ENCODE results near the gene LTO1.

Gene LTO1

DNA sequence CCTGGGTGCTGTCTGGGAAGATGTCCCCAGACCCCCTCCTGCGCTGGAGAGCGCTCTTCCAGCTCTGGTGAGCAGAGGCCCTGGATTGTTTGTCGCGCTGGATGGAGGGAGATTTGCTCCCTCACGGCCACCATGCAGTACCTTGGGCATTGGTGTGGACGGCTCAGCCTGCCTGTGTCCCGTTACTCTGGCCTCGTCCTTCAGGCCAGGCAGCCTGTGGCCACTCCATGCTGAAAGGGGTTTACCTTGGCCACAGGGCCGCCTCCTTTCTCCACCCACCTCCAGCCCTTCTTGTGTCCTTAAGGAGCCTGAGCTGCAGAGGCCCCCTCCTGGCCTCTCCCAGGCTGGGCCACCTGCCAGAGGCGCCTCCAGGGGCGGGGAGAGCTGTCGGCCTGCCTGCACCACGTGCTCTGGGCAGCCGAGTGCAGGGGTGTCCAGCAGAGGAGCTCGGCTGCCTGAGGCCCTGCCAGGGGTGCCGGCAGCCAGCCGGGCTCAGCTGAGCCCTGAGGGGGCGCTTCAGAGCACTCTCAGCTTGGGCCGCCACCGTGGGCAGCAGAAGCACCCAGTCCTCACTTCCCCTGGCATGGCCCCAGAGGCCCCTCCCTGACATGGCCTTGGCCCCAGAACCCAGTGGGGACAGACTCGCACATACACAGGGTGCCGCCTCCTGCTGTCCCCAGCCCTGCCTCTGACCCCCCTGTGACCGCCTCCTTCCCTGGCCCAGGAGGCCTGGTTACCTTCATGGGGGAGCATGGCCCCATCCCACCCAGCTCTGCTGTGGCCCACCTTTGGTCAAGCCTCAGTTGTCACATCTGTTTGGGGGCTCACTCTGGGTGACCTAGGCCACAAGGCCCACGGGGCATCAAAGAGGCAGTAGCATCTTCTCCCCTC is 30.8 kb downstream of the LTO1 start:
- no peak for DNase-seq

DNA sequence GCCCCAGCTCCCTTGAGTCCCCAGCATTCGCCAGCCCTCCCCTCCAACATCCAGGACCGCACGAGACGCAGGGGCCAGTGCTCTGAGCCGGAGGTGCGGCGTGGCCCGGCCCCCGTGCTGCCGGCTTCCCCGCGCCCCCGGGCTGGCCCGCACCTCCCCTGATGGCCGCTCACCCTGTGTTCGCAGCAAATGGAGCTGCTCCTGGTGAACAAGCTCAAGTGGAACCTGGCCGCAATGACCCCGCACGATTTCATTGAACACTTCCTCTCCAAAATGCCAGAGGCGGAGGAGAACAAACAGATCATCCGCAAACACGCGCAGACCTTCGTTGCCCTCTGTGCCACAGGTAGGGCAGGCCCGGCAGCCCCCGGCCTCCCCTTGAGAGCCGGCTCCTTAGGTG is 31.5 kb downstream of the LTO1 start:
- DNase-seq = no peak

DNA sequence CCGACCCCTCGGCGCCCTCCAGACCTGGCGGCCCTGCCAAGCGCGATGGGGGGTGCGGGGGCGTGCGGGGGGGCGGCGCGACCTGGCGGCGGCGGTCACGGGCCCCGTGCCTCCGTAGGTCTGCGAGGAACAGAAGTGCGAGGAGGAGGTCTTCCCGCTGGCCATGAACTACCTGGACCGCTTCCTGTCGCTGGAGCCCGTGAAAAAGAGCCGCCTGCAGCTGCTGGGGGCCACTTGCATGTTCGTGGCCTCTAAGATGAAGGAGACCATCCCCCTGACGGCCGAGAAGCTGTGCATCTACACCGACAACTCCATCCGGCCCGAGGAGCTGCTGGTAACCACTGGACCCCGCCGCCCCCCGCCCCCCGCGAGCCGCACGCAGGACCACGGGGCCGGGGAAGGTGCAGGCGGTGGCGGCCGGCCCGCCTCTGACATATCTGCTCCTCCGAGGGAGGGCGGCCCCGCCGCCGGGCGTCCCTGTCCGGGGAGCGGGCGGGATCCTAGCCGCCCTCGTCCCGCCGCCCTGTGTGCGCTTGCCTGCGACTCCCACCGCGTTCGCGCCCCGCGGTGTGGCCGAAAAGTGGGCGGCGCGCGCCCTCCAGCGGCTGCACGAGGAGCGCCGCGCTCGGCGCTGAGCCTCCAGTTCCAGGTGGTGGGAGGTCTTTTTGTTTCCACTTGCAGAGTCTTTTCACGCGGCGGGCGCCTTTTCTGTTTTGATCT is 32.1 kb downstream of the LTO1 start:
- peak; percentile 50 to 87 (median 68) for DNase-seq

DNA sequence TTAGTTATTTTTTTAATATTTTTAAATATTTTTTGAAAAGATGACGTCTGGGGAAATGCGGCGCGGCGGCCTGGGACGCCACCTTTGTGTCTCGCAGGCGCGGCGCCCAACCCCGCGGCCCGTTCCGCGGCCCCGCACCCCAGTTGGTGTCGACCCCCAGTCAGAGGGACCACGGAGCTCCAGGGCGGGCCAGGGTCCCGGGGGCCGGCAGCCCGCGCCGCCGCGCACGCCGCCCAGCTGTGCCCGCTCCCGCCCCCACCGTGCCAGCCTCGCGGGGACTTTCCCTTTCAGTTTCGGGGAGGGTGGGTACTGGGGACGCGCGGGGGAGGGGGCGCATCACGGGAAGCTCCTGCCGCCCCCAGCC is 32.6 kb downstream of the LTO1 start:
- peak in 5 of 6 experiments; percentile 25 to 61 (median 43) for DNase-seq

DNA sequence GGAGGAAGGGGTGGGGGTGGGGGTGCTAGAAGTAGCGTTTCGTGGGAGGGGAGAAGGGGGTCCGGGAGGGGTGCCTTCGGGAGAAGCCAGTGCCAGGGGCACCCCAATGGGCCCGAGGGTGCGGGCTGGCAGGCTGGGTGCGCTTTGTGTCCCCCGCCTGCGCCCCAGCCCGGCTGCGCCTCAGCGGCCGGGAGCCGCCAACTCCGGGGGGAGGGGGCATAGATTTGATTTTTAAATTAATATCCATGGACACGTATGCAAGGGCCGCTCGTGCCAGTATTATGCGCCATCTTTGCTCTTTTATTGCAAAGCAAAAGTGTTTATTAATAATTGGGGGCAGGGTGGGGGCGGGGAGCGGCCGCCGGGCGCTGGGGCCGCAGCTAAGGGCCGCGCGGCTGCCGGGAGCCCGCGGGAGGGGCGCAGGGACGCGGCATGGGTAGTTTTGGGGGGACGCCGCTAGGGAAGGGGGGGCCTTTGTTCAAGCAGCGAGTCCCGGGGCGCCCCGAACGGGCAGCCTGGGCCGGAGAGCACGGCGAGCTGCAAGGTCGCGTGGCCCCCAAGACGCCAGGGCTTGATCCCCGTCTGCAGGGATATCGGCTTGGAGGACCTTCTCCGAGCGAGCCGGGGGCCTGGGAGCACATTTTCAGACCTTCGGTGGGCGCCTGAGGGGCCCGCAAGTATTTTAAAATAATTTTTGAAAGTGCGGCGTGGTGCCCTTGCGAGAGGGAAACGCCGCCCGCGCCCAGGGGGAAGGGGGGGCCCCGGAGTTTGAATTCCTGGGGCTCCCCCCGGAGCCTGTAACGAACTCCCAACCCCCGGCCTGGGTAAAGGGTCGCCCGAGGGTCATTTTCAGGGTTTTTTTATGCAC is 33.2 kb downstream of the LTO1 start:
- peak in 2 of 6 experiments; percentile 16 to 32 for DNase-seq

DNA sequence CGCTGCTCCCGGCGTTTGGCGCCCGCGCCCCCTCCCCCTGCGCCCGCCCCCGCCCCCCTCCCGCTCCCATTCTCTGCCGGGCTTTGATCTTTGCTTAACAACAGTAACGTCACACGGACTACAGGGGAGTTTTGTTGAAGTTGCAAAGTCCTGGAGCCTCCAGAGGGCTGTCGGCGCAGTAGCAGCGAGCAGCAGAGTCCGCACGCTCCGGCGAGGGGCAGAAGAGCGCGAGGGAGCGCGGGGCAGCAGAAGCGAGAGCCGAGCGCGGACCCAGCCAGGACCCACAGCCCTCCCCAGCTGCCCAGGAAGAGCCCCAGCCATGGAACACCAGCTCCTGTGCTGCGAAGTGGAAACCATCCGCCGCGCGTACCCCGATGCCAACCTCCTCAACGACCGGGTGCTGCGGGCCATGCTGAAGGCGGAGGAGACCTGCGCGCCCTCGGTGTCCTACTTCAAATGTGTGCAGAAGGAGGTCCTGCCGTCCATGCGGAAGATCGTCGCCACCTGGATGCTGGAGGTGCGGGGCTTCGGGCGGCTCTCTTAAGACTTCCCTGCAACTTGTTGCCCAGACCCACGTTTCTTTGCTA is 34.1 kb downstream of the LTO1 start, which contains the start of gene CCND1:
CCND1 (plus strand) TSS at position 162 of the 587 bp plus-strand sequence; CDS start at position 320, 158 bp downstream.
- peak in 4 of 6 experiments; percentile 16 to 51 (median 46) for DNase-seq

DNA sequence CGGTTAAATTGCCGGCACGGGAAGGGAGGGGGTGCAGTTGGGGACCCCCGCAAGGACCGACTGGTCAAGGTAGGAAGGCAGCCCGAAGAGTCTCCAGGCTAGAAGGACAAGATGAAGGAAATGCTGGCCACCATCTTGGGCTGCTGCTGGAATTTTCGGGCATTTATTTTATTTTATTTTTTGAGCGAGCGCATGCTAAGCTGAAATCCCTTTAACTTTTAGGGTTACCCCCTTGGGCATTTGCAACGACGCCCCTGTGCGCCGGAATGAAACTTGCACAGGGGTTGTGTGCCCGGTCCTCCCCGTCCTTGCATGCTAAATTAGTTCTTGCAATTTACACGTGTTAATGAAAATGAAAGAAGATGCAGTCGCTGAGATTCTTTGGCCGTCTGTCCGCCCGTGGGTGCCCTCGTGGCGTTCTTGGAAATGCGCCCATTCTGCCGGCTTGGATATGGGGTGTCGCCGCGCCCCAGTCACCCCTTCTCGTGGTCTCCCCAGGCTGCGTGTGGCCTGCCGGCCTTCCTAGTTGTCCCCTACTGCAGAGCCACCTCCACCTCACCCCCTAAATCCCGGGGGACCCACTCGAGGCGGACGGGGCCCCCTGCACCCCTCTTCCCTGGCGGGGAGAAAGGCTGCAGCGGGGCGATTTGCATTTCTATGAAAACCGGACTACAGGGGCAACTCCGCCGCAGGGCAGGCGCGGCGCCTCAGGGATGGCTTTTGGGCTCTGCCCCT is 34.7 kb downstream of the LTO1 start:
- DNase-seq = peak in 3 of 6 experiments; percentile 10 to 37 (median 13)

DNA sequence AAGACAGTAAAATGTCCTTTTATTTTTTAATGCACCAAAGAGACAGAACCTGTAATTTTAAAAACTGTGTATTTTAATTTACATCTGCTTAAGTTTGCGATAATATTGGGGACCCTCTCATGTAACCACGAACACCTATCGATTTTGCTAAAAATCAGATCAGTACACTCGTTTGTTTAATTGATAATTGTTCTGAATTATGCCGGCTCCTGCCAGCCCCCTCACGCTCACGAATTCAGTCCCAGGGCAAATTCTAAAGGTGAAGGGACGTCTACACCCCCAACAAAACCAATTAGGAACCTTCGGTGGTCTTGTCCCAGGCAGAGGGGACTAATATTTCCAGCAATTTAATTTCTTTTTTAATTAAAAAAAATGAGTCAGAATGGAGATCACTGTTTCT is 35.3 kb downstream of the LTO1 start:
- DNase-seq = no peak

DNA sequence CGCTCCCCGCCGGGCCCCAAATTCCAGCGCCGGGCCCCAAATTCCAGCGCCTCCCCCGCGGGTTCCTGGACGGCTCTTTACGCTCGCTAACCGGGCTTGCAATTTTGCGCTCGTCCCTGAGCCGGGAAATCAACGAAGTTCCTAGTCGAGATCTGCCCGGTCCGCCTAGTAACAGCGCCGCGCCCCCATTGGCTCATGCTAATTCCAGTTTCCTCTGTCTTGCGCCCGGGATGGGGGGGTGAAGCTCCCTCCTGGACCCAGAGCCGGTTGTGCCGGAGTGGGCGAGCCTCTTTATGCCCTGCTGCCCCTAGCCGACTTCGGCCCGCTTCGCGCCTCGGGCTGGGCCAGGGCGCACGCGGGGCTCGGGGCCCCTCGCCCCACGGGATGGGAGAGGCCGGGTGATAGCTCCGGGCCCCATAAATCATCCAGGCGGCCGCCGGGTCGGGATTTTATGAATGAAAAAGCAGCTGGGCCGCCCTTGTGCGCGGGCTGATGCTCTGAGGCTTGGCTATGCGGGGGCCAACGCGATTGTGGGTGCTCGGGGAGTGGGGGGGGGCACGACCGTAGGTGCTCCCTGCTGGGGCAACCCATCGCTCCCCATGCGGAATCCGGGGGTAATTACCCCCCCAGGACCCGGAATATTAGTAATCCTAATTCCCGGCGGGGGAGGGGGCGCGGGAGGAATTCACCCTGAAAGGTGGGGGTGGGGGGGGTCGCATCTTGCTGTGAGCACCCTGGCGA is 36.0 kb downstream of the LTO1 start:
- peak in 3 of 6 experiments; percentile 9 to 19 (median 17) for DNase-seq

DNA sequence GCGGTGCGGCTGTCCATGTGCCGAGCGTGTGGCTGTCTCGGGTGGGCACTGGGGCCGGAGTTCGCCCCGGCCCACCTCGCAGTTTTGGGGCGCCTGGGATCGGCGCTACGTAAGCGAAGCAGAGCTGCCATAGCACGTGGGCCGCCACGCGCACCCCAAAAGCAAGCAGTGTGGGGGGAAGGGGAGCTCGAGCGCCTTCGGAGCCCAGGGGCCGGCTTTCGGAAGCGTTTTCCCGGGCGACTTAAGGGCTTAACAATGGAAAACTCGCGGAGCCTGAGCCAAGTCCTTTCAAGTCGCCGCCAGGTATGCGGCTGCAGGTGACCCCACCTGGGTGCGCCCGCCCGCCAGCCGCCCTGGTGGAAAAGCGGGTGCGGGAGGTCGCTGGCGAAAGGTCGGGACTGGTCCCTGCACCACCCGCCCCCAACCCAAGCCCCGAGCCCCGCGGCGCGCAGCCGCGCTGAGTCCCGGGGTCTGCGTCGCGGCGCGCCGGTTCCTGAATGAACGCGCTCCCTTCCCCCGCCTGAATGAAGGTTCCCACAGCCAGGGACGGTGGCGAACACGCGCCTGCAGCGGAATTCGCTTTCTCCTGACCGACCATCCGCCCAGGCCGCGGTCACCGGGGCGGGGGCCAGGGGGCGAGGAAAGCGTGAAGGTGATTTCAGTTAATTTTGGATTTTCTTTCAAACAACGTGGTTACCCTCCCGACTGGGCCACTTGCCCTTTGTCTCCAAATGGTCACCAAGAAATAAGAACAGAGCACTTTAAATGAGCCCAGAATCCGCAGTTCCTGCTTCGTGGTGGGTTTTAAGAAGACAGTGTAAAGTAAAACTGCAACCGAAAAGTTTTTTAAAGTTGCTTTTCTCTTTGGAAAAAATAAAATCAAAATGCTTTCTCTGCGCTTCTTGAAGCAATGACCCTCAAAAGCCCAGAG is 36.9 kb downstream of the LTO1 start:
- no peak for DNase-seq

DNA sequence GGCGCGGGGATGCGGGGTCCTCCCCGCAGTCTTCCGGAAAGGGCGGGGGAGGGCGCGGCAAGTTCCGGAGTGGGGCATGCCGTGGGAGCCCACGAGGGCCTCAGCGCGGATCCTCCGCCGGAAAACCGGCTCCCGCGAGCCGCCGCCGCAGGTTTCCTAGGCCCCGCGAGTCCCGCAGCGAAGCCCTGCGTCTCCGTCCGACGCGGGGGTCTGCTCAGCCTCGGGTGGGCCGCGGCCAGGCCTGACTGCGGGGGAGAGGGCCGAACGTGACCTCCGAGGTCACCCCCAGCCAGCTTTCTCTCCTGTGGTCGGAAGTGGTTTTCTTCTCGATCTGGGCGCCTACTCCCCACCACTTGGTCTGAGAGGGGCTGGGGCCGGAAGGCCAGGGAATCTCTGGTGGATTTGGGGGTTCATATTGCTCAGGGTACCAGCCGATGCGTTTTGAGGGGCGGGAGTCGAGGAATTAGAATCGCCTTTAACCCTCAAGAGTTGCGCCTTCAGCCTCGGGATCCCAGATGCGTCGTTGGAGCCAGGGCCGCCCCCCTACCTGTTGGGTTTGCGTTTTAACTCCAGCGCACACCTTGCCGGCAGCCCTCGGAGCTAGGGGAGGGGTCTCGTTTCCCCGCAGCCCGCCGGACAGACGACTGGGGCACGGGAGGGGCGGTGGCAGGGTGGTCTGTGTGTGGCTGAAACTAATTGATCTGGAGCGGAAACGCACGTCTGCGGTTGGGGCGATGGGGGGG is 37.8 kb downstream of the LTO1 start:
- DNase-seq = peak in 1 of 6 experiments; percentile 18

DNA sequence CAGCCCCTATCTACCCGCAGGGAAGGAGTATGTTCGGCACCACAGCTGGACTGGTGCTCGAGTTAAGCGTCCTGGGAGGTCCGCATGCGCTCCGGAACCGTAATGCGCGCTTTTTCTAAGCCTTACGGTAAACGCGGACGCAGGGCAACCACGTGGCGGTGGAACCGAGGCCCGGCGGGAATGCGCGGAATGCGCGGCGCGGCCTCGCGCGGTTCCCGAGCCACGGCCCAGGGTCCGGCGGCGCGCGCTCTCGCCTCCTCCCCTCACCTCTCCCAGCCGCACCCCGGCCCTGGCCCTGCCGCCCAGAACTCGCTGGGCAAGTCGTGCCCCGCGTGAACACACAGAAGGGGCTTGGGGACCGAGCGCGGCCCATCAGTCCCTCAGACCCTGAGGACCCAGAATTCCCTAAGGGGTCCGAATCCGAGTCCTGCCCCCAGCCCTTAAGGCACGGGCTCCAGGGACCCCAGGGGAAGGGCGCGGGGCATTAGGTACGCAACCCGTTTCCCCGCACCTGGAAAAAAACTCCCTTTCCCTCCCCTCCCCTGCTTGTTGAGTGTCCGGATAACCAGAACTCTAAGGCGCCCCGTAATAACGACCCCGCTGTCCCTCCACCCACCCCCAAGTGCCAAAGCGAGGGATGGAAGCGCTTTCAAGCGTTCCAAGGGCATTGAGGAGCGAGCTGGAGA is 38.5 kb downstream of the LTO1 start:
- DNase-seq = no peak

DNA sequence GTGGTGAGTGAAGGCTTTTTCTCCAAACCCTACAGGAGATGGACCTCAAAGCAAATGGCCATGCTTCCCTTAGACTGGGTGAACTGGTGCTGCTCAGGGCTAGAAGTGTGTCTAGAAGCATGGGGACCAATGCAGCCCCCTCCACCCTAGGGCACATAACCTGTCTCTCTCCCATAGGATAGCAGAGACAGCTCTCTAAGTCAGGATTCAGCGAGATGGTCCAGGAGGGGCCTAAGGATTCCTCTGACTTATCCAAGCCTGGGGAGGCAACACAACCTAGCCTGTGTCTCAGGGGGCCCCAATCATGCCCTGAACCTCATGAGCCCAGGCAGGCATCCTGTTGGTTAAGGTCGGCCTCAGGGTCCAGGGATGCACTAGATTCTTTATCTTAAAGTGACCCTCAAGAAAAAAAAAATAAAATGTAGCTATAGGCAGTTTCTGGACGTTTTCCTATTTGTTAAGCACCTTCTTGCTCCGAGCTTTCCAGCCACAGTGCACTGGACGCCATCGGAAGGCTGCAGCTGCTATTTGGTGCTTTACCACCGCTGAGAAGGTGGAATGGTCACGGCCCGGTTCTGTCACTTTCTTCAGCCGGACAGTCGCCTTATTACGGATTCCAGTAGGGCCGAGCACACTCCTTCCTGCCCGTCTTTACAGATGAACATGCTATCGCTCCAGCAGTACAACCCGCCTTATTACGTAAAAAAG is 39.2 kb downstream of the LTO1 start:
- no peak for DNase-seq

DNA sequence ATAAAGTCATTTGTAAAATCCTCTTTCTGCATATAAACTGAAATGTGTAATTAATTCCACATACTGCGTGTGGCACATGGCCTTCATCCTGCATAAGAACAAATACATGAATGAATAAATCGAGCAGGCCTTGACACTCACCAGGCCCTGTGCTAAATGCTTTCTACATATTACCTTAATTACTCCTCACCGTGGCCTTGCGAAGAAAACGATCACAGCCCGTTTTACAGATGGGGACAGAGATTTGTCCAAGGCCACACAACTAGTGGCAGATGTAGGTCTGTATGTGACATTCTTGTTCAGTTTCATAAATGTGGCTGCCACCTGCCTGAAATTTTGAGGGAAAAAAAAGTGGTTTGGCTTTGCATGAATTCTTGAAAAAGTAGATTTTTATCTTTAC is 40.0 kb downstream of the LTO1 start:
- DNase-seq = no peak

DNA sequence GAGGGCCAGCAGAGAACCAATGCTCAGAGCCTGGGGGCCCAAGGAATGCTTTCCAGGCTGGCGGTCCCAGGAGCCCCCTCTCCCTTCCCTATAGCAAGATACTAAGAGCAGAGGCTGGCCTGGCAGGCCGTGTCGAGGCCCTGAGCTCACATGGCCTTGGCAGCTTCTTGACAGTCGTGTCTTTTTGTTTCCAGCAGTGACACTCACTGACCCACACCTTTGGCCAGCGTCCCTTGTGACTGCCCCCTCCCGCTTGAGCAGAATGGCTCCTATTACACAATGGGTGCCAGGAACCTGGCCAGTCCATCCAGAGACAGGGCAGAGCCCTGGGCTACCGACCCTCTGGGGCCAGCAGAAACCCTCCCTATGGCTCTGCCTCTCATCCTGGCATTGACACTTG is 40.6 kb downstream of the LTO1 start:
- DNase-seq = no peak

DNA sequence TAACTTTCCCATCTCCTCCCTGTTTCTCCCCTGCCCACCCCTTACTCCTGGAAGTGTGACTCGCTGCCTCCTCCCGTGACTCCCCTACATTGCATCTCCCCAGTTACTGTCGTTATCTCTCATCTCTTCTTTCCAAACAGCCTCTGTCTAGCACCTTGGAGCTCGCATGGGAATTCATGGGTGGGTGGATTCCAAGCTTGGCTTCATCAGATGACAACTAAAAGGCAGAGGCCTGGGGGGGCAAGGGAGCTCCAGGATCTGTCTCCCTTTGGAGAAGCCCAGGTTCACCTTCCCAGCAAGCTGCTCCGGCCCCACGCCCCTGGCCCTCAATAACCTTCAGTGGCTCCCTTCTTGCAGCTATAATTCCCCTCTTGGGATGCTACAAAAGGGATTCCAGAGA is 41.1 kb downstream of the LTO1 start:
- no peak for DNase-seq

DNA sequence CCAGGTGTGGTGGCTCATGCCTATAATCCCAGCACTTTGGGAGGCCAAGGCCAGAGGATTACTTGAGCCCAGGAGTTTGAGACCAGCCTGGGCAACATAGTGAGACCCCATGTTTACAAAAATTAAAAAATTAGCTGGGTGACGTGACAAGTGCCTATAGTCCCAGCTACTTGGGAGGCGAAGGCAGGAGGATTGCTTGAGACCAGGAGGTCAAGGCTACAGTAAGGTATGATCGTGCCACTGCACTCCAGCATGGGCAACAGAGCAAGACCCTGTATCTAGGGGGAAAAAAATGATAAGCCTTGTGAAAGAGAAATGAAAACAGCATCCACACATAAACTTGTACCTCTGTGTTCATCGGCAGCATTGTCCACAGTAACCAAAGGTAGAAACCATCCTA is 42.3 kb downstream of the LTO1 start:
- DNase-seq = no peak

DNA sequence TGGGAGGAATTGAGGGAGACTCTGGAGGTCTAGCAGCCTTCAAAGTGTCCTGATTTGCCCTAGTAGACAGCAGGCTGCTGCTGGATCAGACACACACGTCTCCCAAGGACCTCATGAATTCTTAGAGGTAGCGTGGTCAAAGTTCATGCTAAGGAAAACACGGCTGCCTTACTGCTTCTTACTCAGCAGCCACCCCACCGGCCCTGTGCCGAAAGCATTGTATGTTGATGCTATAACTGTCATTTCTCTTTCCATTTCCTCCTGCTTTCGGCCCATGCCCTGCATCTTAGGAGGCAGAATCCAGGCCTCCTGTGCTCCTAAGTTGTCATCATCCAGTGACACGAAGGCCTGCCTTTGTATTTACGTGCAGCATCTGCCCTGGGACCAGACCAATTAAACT is 44.7 kb downstream of the LTO1 start:
- DNase-seq = no peak

All from stimulated activated naive CD4-positive, alpha-beta T cell (primary cell).